GM12878 (cell line): ENCODE results near the gene LHX5. TPM values are rescaled to one million over a fixed set of nuclear protein-coding genes. Genes with fewer than 3 reads are reported as not detected.

Experiments
- ATAC-seq: fragments of 200-7000 bp; cut with Tn5 transposase; 3 replicates; pipeline ENCODE4 v1.9.1; 2020; ENCODE audit warnings: mild to moderate bottlenecking, moderate library complexity
- BruUV-seq: library from RNA; stranded (reverse); fragments of 400-500 nt; replicated peaks from 2 replicates; lab custom pipeline; 2021; lab: Mats Ljungman, UMichigan
- CTCF ChIA-PET: fragments of 300-600 bp; sonication (Branson Sonifier 250); formaldehyde crosslinking; extraction: SDS; loops from one replicate; lab custom pipeline; 2021; ENCODE audit warnings: inconsistent platforms; lab: Yijun Ruan, JAX
- POLR2A ChIA-PET: fragments of 350-600 bp; formaldehyde crosslinking; extraction: SDS; loops from one replicate; lab custom pipeline; 2021; ENCODE audit warnings: inconsistent platforms; lab: Charles Lee
- RAD21 ChIA-PET: fragments of 300-600 bp; sonication (Branson Sonifier 250); formaldehyde crosslinking; loops from one replicate; lab custom pipeline; 2023; ENCODE audit warnings: antibody characterized with exemption; ENCODE audit not compliant: unreplicated experiment; lab: Charles Lee
- SMC1A ChIA-PET: fragments of 300-600 bp; sonication (Branson Sonifier 250); formaldehyde crosslinking; loops from one replicate; lab custom pipeline; 2023; ENCODE audit not compliant: unreplicated experiment, uncharacterized antibody; lab: Charles Lee
- DNase-seq: peaks from one replicate; pipeline ENCODE4 v3.0.0-alpha.2; 2011; ENCODE audit warnings: low read depth, low spot score
- FAIRE-seq: peaks from 3 replicates; lab custom pipeline; 2011; peaks lifted over from hg19 to GRCh38; lab: Jason Lieb, UNC
- H2AFZ ChIP-seq: 2 replicates; pipeline ENCODE4 v1.6.0; 2011; ENCODE audit warnings: low read depth, low read length, control low read depth; ENCODE audit not compliant: control insufficient read depth
- H3K27ac ChIP-seq: 2 replicates; pipeline ENCODE4 v1.5.1; 2011; ENCODE audit warnings: control low read depth; ENCODE audit not compliant: control insufficient read depth, insufficient read depth
- H3K27me3 ChIP-seq, 2 experiments: replicated peaks in 1 of 2; 2 replicates each; pipeline versions ENCODE4 v1.6.0 to v1.6.1; 2011; ENCODE audit warnings: low read length in 1 of 2; ENCODE audit not compliant: control insufficient read depth in 2 of 2, insufficient read depth in 2 of 2
- H3K36me3 ChIP-seq, 2 experiments: 2 replicates each; pipeline ENCODE4 v1.5.1; 2011; ENCODE audit warnings: low read length in 1 of 2; ENCODE audit not compliant: control insufficient read depth in 2 of 2, insufficient read depth in 2 of 2
- H3K4me1 ChIP-seq: 2 replicates; pipeline ENCODE4 v1.6.1; 2011; ENCODE audit warnings: mild to moderate bottlenecking, low read length, moderate library complexity, mixed read lengths; ENCODE audit not compliant: control insufficient read depth, insufficient read depth
- H3K4me2 ChIP-seq: 2 replicates; pipeline ENCODE4 v1.6.0; 2011; ENCODE audit warnings: control low read depth; ENCODE audit not compliant: control insufficient read depth, insufficient read depth
- H3K4me3 ChIP-seq: fragments of 200-600 bp; sonication (generic); 2 replicates; pipeline ENCODE4 v1.5.1; 2016
- H3K79me2 ChIP-seq: 2 replicates; pipeline ENCODE4 v1.6.0; 2011; ENCODE audit warnings: low read length; ENCODE audit not compliant: control insufficient read depth, insufficient read depth
- H3K9ac ChIP-seq: 2 replicates; pipeline ENCODE4 v1.8.0; 2011; ENCODE audit warnings: low read length, control low read depth, mixed read lengths; ENCODE audit not compliant: control insufficient read depth, insufficient read depth
- H3K9me3 ChIP-seq: replicated peaks from 3 replicates; pipeline ENCODE4 v1.5.1; 2011; ENCODE audit warnings: mild to moderate bottlenecking, low read length; ENCODE audit not compliant: control insufficient read depth, insufficient read depth
- H4K20me1 ChIP-seq: 2 replicates; pipeline ENCODE4 v1.6.0; 2011; ENCODE audit not compliant: control insufficient read depth, insufficient read depth
- ASH2L ChIP-seq: fragments of 300-600, 200-600 bp; sonication (generic); IDR thresholded peaks from 2 replicates; pipeline ENCODE4 v1.6.1; 2017; ENCODE audit warnings: low read depth, mild to moderate bottlenecking, borderline replicate concordance
- BCLAF1 ChIP-seq: fragments of 450-650 bp; IDR thresholded peaks from 2 replicates; pipeline ENCODE4 v1.6.1; 2017; ENCODE audit warnings: antibody characterized with exemption, mild to moderate bottlenecking, moderate library complexity
- BHLHE40 ChIP-seq, 2 experiments: fragments of 450-650 bp in 1 of 2; IDR thresholded peaks; 2 replicates each; pipeline ENCODE4 v1.6.1; 2011 to 2017; ENCODE audit warnings: low read depth in 2 of 2, borderline replicate concordance in 1 of 2, improper control_type of control experiment in 1 of 2, low read length in 1 of 2, mild to moderate bottlenecking in 1 of 2
- BMI1 ChIP-seq: fragments of 450-650 bp; IDR thresholded peaks from 2 replicates; pipeline ENCODE4 v1.6.1; 2016; ENCODE audit warnings: mild to moderate bottlenecking, moderate library complexity, borderline replicate concordance
- EP300 ChIP-seq, 2 experiments: fragments of 150-350 bp in 1 of 2; IDR thresholded peaks; 2 replicates each; pipeline ENCODE4 v1.6.1; 2011 to 2012; ENCODE audit warnings: low read depth in 2 of 2, low read length in 2 of 2, borderline replicate concordance in 1 of 2, improper control_type of control experiment in 1 of 2, inconsistent platforms in 1 of 2; ENCODE audit not compliant: control insufficient read depth in 1 of 2
- GABPA ChIP-seq: IDR thresholded peaks from 2 replicates; pipeline ENCODE4 v1.6.1; 2014; ENCODE audit warnings: antibody characterized with exemption, low read depth, mild to moderate bottlenecking, inconsistent platforms
- GATAD2B ChIP-seq: fragments of 450-650 bp; conservative IDR thresholded peaks from 2 replicates; pipeline ENCODE4 v1.6.1; 2017; ENCODE audit warnings: low read depth, mild to moderate bottlenecking, moderate library complexity
- JUNB ChIP-seq: IDR thresholded peaks from 2 replicates; pipeline ENCODE4 v1.6.1; 2016; ENCODE audit warnings: antibody characterized with exemption, mild to moderate bottlenecking
- KDM1A ChIP-seq: fragments of 200-600 bp; sonication (generic); IDR thresholded peaks from 2 replicates; pipeline ENCODE4 v1.6.1; 2016; ENCODE audit warnings: borderline replicate concordance
- MLLT1 ChIP-seq: fragments of 450-650 bp; IDR thresholded peaks from 2 replicates; pipeline ENCODE4 v1.6.1; 2016; ENCODE audit warnings: mild to moderate bottlenecking
- NR2F1 ChIP-seq: fragments of 450-650 bp; conservative IDR thresholded peaks from 2 replicates; pipeline ENCODE4 v1.6.1; 2017; ENCODE audit warnings: mild to moderate bottlenecking
- PML ChIP-seq: IDR thresholded peaks from 2 replicates; pipeline ENCODE4 v1.6.1; 2012; ENCODE audit warnings: low read length, inconsistent platforms
- RAD51 ChIP-seq: fragments of 450-650 bp; IDR thresholded peaks from 2 replicates; pipeline ENCODE4 v1.6.1; 2016; ENCODE audit warnings: moderate library complexity, mild to moderate bottlenecking, inconsistent platforms
- SMAD1 ChIP-seq: fragments of 450-650 bp; IDR thresholded peaks from 2 replicates; pipeline ENCODE4 v1.6.1; 2018; ENCODE audit warnings: mild to moderate bottlenecking, low read depth; ENCODE audit not compliant: partially characterized antibody
- SREBF2 ChIP-seq: IDR thresholded peaks from 2 replicates; pipeline ENCODE4 v1.6.1; 2012; ENCODE audit warnings: mild to moderate bottlenecking, low read length
- SRF ChIP-seq, 2 experiments: IDR thresholded peaks; 2 replicates each; pipeline ENCODE4 v1.6.1; 2011; ENCODE audit warnings: low read depth in 2 of 2, low read length in 2 of 2, mild to moderate bottlenecking in 1 of 2, moderate library complexity in 1 of 2
- STAT1 ChIP-seq: fragments of 450-650 bp; conservative IDR thresholded peaks from 2 replicates; pipeline ENCODE4 v1.6.1; 2014; ENCODE audit warnings: antibody characterized with exemption, mild to moderate bottlenecking
- YY1 ChIP-seq: IDR thresholded peaks from 2 replicates; pipeline ENCODE4 v1.6.1; 2011; ENCODE audit warnings: low read depth, mild to moderate bottlenecking, low read length
- ZNF384 ChIP-seq: IDR thresholded peaks from 2 replicates; pipeline ENCODE4 v1.6.1; 2012; ENCODE audit warnings: low read depth, mild to moderate bottlenecking, low read length, improper control_type of control experiment, borderline replicate concordance
- WGBS: methylation state at CpG from one replicate; pipeline ENCODE4 v1.1.6; 2016; ENCODE audit warnings: low lambda C conversion rate; ENCODE audit not compliant: insufficient replicate concordance, insufficient coverage; ENCODE audit errors: missing lambda C conversion rate; 5-methylcytosine and 5-hydroxymethylcytosine counted together
- in situ Hi-C: fragments of 300-500 bp; cut with MboI; formaldehyde crosslinking; loops from 9 replicates; pipeline ENCODE4 v1.14.3; 2018; ENCODE audit warnings: mixed read lengths
- intact Hi-C: fragments of 100-400 bp; cut with micrococcal nuclease; formaldehyde crosslinking; loops from one replicate; pipeline ENCODE4 v1.14.2; 2022; ENCODE audit not compliant: unreplicated experiment
- polyA plus RNA-seq, 11 experiments: library from polyadenylated mRNA; depleted of rRNA in 4 of 11; unstranded in 6 of 11; stranded (reverse) in 5 of 11; fragments of >200 nt; fragmentation: Nextera tagmentation in 4 of 11; fragmentation: Illumina TruSeq in 1 of 11; extraction: Ambion mirVana in 4 of 11; extraction: Trizol in 1 of 11; gene quantifications; 1 replicate in 1 of 11; 2 replicates in 10 of 11; pipeline versions ENCODE4 v1.2.1 to v1.2.3, GENCODE V29; 2011 to 2016; ENCODE audit warnings: inconsistent platforms in 2 of 11, missing spikeins in 2 of 11, low read depth in 1 of 11
- total RNA-seq, 4 experiments: library from RNA; depleted of rRNA in 3 of 4; stranded (reverse); fragments of >200 nt in 3 of 4; fragmentation: Illumina TruSeq in 1 of 4; extraction: Trizol in 1 of 4; gene quantifications; 2 replicates each; pipeline versions ENCODE4 v1.2.1 to v1.2.3, GENCODE V29; 2013 to 2021
- TF ChIP-seq, protein P1 (sequence below): IDR thresholded peaks from 2 replicates; pipeline ENCODE4 v1.6.1; 2011; ENCODE audit warnings: borderline replicate concordance, low read depth, mild to moderate bottlenecking, moderate library complexity, mixed read lengths, low read length; ENCODE audit not compliant: insufficient read depth; ENCODE audit errors: extremely low read length

LHX5 gene
- total and polyA plus RNA-seq, 10 of the 15 experiments (the other 5 are each of a cell fraction or from before 2014, with no cell fraction given): 0.03 TPM; not detected in 9

GRCh38 chr12:113416091-113416754, 55.4 kb downstream of the LHX5 start:
- H3K27ac ChIP-seq: no peak overlapping the region
- no peaks in the 10 kb centered on the region for H3K79me2 ChIP-seq
- WGBS: 0% methylated on average over 4 of the region's 6 CpGs
- ChIA-PET POLR2A (interaction anchor here (0.7 kb wide), 1 partner anchor 11 kb away, joined by 3 read pairs; no protein-coding TSS in a partner anchor), CTCF (interaction anchor here (0.8 kb wide), 1 partner anchor 474 kb away, joined by 3 read pairs; no protein-coding TSS in a partner anchor), SMC1A (no interaction called here), RAD21 (no interaction called here)
- H3K27me3 ChIP-seq: no peaks in the 10 kb centered on the region
- no peak overlapping the region for H2AFZ ChIP-seq
- H3K4me2 ChIP-seq: no peak overlapping the region
- ATAC-seq: peak; percentile 45
- no peaks in the 10 kb centered on the region for H3K36me3 ChIP-seq
- in situ Hi-C loops (no loop called here), intact Hi-C loops (no loop called here)
- H4K20me1 ChIP-seq: no peaks in the 10 kb centered on the region
- no peak overlapping the region for H3K9ac ChIP-seq
- FAIRE-seq: no peak
- BruUV-seq: no TSS peak
- H3K4me3 ChIP-seq: no peak overlapping the region
- no peaks in the 10 kb centered on the region; the same call in 1 of the 2 replicates for H3K4me1 ChIP-seq
- no peaks in the 10 kb centered on the region for H3K9me3 ChIP-seq
- DNase-seq: no peak
- TF ChIP-seq EP300 (IDR thresholded peaks at IDR 0.05; ENCODE audit: borderline replicate concordance in 1 of 2, control insufficient read depth in 1 of 2, low read depth in 2 of 2, low read length in 2 of 2) (no peak), RAD51 (peak; percentile 74), BCLAF1 (no peak), MLLT1 (peak; percentile 77), SMAD1 (no peak), SREBF2 (no peak), BHLHE40 (IDR thresholded peaks at IDR 0.05; ENCODE audit: borderline replicate concordance in 1 of 2, low read depth in 2 of 2, low read length in 1 of 2) (peak in 1 of 2 experiments; percentile 16; a peak in 1 of 4 replicates), ZNF384 (peak; percentile 45; the same call in 1 of the 2 replicates), YY1 (no peak), BMI1 (no peak), KDM1A (no peak), JUNB (no peak), PML (no peak), GABPA (no peak), NR2F1 (no peak), SRF (IDR thresholded peaks at IDR 0.05; ENCODE audit: low read depth in 2 of 2, low read length in 2 of 2) (no peak), ASH2L (no peak), GATAD2B (no peak), STAT1 (no peak)
- TF ChIP-seq, protein P1, sequence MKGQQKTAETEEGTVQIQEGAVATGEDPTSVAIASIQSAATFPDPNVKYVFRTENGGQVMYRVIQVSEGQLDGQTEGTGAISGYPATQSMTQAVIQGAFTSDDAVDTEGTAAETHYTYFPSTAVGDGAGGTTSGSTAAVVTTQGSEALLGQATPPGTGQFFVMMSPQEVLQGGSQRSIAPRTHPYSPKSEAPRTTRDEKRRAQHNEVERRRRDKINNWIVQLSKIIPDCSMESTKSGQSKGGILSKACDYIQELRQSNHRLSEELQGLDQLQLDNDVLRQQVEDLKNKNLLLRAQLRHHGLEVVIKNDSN: no peak
